ENCODE data around the gene FBLN5.

DNA sequence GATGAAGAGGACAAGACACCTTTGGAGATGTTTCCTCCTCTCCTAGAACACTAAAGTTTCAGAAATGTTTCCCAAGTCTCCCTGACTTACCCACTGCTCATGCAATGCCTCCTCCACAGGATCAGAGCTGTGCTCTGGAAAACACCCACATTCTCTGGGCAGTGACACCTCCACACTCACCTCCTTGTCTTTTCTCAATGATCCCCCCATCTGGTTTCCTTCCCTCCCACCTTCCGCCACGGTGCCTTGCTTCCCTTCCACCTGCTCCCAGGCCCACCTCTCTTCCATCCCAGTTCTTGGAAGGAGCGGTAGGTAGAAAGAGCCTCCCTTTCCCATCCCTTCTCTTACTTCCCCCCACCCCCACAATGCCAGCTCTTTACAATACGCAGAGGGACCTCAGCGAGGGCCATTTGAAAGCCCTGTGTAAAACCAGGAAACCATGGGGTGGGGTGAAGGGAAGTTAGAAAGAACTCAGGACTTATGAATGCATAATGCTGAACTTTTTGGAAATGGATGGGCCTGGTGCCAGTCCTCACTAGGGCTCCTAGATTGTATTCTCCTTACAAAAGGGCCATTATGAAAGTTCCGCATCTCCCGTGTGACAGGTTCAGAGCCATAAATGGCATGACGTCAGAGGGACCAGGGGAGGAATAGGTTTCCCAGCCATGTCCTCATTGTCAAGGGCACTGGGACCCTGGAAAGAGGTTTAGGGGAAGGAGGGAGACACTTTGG lies 12.8 kb downstream of the FBLN5 start:
- TF ChIP-seq, protein P1, sequence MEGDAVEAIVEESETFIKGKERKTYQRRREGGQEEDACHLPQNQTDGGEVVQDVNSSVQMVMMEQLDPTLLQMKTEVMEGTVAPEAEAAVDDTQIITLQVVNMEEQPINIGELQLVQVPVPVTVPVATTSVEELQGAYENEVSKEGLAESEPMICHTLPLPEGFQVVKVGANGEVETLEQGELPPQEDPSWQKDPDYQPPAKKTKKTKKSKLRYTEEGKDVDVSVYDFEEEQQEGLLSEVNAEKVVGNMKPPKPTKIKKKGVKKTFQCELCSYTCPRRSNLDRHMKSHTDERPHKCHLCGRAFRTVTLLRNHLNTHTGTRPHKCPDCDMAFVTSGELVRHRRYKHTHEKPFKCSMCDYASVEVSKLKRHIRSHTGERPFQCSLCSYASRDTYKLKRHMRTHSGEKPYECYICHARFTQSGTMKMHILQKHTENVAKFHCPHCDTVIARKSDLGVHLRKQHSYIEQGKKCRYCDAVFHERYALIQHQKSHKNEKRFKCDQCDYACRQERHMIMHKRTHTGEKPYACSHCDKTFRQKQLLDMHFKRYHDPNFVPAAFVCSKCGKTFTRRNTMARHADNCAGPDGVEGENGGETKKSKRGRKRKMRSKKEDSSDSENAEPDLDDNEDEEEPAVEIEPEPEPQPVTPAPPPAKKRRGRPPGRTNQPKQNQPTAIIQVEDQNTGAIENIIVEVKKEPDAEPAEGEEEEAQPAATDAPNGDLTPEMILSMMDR (IDR thresholded peaks at IDR 0.05), result no peak
- no peak for TF ChIP-seq POLR2A (IDR thresholded peaks at IDR 0.05)
